Adipocyte (in vitro differentiated cells): ENCODE results near the gene GRM7.
"Not testable (repeated sequence)": the region's sequence is repeated elsewhere in the genome, so short reads cannot be mapped to it uniquely, and the experiment has no call there.

Experiments
- DNase-seq: peaks from one replicate; pipeline ENCODE4 v3.0.0-alpha.2; 2015; ENCODE audit warnings: low read depth
- H3K27me3 ChIP-seq: replicated peaks from 2 replicates; pipeline ENCODE4 v1.7.0; 2013; ENCODE audit warnings: mild to moderate bottlenecking, low read length, moderate library complexity; ENCODE audit not compliant: control insufficient read depth, insufficient read depth
- H3K36me3 ChIP-seq: 2 replicates; pipeline ENCODE4 v1.7.0; 2013; ENCODE audit warnings: low read length, mild to moderate bottlenecking, moderate library complexity; ENCODE audit not compliant: control insufficient read depth, insufficient read depth, severe bottlenecking
- H3K4me1 ChIP-seq: 2 replicates; pipeline ENCODE4 v1.7.0; 2013; ENCODE audit warnings: mild to moderate bottlenecking, low read length, moderate library complexity; ENCODE audit not compliant: control insufficient read depth, insufficient read depth
- H3K4me3 ChIP-seq: 2 replicates; pipeline ENCODE4 v1.7.0; 2013; ENCODE audit warnings: mild to moderate bottlenecking, low read length, moderate library complexity
- H3K9ac ChIP-seq: 2 replicates; pipeline ENCODE4 v1.7.0; 2013; ENCODE audit warnings: mild to moderate bottlenecking, low read length, moderate library complexity
- H3K9me3 ChIP-seq: 2 replicates; pipeline ENCODE4 v1.7.0; 2013; ENCODE audit warnings: mild to moderate bottlenecking, low read length, moderate library complexity; ENCODE audit not compliant: control insufficient read depth

The GRM7 gene

DNA sequence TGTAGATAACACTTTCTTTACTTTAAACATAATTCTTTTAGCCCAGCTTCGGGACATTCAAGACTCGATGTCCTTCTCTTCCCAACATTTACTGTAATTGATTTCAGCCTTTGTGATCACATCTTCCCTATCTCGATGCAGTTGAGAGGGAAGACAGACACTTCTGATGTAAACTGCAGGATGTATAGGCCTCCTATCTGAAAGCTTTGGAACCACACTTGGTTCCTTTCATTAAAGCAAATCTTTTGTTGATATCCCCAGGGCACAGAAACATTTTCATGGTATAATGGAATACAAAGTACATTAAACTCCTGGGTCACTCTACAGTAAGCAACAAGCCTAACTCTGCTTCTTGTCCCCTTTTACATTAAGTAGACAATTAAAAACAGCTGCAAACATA is 6.4 kb downstream of the GRM7 start:
- peaks cover 4% of the 10 kb centered on the region for H3K9me3 ChIP-seq
- no peaks in the 10 kb centered on the region for H3K36me3 ChIP-seq
- no peak overlapping the region for H3K9ac ChIP-seq
- DNase-seq = no peak
- no peak overlapping the region for H3K4me3 ChIP-seq
- peaks cover 24% of the 10 kb centered on the region for H3K27me3 ChIP-seq
- no peaks in the 10 kb centered on the region for H3K4me1 ChIP-seq

DNA sequence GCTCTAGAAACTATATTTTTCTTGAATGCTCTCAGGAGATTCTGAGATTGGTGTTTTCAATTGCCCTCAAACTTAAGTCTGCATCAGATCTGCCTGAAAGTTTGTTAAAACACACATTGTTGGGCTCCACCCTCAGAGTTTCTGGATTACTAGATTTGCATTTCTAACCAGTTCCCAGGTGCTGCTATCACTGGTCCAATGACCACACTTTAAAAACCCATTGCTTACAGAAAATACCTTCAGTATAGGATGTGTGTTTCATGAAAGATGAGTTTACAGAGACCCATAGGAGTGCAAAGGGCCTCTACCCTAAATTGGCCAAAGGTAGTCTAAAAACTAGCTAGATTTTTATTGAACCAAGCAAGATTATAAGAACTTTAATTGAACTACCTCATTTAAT is 17.8 kb downstream of the GRM7 start:
- DNase-seq = no peak
- H3K36me3 ChIP-seq = no peaks in the 10 kb centered on the region
- H3K4me3 ChIP-seq = no peak overlapping the region
- no peak overlapping the region for H3K9ac ChIP-seq
- H3K4me1 ChIP-seq = no peaks in the 10 kb centered on the region
- H3K27me3 ChIP-seq = no peaks in the 10 kb centered on the region
- no peaks in the 10 kb centered on the region for H3K9me3 ChIP-seq

DNA sequence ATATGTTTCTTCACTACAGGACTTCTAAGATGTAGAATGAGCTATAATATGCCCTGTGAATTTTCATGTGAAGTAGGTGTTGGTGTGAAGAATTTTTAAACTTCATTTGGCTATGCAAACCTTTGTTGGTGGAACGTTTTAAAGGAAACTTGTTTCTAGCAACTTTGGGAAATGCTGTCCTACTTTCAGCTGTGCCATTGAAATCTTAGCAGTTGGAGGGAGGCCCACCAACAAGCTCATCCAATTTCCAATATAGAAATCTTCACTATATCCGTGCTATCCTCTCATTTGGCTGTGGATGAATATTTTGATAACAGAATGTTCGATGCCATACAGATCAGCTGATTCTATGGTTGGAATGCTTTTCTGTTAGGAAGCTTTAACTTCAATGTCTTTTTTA is 51.3 kb downstream of the GRM7 start:
- Histone ChIP-seq H3K9ac (no peak overlapping the region), H3K27me3 (no peaks in the 10 kb centered on the region), H3K4me3 (no peak overlapping the region), H3K4me1 (no peaks in the 10 kb centered on the region), H3K36me3 (no peaks in the 10 kb centered on the region), H3K9me3 (no peaks in the 10 kb centered on the region)
- no peak for DNase-seq

- no peak for DNase-seq
- H3K36me3 ChIP-seq = no peaks in the 10 kb centered on the region
- H3K9me3 ChIP-seq = no peaks in the 10 kb centered on the region
- no peaks in the 10 kb centered on the region for H3K27me3 ChIP-seq
- no peak overlapping the region for H3K9ac ChIP-seq
- no peak overlapping the region for H3K4me3 ChIP-seq
- H3K4me1 ChIP-seq = no peaks in the 10 kb centered on the region
These were observed 55.0 kb downstream of the GRM7 start for GRCh38 chr3:6915898-6916297.

DNA sequence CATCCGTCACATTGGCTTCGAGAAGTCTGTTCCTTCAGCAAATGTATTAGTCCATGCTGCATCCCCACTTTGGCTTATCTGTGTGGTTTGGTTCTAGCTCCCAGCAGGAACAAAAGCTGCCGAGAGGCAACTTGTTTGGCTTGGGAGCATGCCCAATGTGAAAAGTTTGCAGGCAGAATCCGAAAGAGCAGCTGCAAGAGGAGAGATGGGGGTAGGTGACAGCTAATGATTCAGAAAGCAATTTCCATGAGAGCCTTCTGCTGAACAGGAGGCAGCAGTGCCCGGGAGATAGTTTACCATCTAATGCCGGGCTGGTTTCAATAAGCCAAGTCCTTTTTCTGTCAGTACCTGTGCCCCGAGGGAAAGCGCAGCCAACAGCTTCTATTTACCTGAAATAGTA is 60.2 kb downstream of the GRM7 start:
- no peak overlapping the region for H3K9ac ChIP-seq
- H3K36me3 ChIP-seq = no peaks in the 10 kb centered on the region
- no peaks in the 10 kb centered on the region for H3K9me3 ChIP-seq
- DNase-seq = no peak
- H3K27me3 ChIP-seq = no peaks in the 10 kb centered on the region
- H3K4me1 ChIP-seq = no peaks in the 10 kb centered on the region
- no peak overlapping the region for H3K4me3 ChIP-seq

- H3K4me3 ChIP-seq = no peak overlapping the region
- no peak overlapping the region for H3K9ac ChIP-seq
- no peak for DNase-seq
- H3K4me1 ChIP-seq = no peaks in the 10 kb centered on the region
- H3K36me3 ChIP-seq = no peaks in the 10 kb centered on the region
- no peaks in the 10 kb centered on the region for H3K27me3 ChIP-seq
- no peaks in the 10 kb centered on the region for H3K9me3 ChIP-seq
These were observed 61.0 kb downstream of the GRM7 start for GRCh38 chr3:6921876-6922275.

GRCh38 chr3:6928064-6928463 is 67.1 kb downstream of the GRM7 start:
- no peaks in the 10 kb centered on the region for H3K9me3 ChIP-seq
- H3K27me3 ChIP-seq = no peaks in the 10 kb centered on the region
- H3K9ac ChIP-seq = no peak overlapping the region
- no peak overlapping the region for H3K4me3 ChIP-seq
- DNase-seq = no peak
- H3K36me3 ChIP-seq = no peaks in the 10 kb centered on the region
- no peaks in the 10 kb centered on the region for H3K4me1 ChIP-seq

- no peak overlapping the region for H3K4me3 ChIP-seq
- no peaks in the 10 kb centered on the region for H3K36me3 ChIP-seq
- H3K4me1 ChIP-seq = no peaks in the 10 kb centered on the region
- H3K9ac ChIP-seq = no peak overlapping the region
- H3K27me3 ChIP-seq = no peaks in the 10 kb centered on the region
- no peak for DNase-seq
- no peaks in the 10 kb centered on the region for H3K9me3 ChIP-seq
These were observed 69.0 kb downstream of the GRM7 start for GRCh38 chr3:6929918-6930317.

DNA sequence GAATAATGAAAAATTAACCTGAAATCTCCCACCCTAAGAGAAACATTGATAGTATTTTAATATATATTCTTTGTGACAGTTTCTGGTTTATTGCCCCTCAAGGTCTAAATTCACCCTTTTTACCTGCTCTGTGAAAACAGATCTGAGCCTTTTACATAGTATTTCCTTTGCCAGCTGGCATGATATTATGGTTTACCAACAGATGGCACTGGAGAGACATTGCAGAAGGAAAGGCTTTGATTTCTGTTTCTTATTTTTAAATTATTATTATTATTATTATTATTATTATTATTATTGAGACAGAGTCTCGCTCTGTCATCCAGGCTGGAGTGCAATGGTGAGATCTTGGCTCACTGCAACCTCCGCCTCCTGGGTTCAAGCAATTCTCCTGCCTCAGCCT is 74.5 kb downstream of the GRM7 start:
- not testable (repeated sequence) for H3K4me1 ChIP-seq, DNase-seq, H3K9me3 ChIP-seq, H3K4me3 ChIP-seq, H3K27me3 ChIP-seq, H3K36me3 ChIP-seq, H3K9ac ChIP-seq

- no peaks in the 10 kb centered on the region for H3K27me3 ChIP-seq
- H3K4me1 ChIP-seq = no peaks in the 10 kb centered on the region
- no peaks in the 10 kb centered on the region for H3K36me3 ChIP-seq
- no peak overlapping the region for H3K4me3 ChIP-seq
- H3K9me3 ChIP-seq = no peaks in the 10 kb centered on the region
- no peak overlapping the region for H3K9ac ChIP-seq
- no peak for DNase-seq
These were observed 75.1 kb downstream of the GRM7 start for GRCh38 chr3:6935970-6936369.

DNA sequence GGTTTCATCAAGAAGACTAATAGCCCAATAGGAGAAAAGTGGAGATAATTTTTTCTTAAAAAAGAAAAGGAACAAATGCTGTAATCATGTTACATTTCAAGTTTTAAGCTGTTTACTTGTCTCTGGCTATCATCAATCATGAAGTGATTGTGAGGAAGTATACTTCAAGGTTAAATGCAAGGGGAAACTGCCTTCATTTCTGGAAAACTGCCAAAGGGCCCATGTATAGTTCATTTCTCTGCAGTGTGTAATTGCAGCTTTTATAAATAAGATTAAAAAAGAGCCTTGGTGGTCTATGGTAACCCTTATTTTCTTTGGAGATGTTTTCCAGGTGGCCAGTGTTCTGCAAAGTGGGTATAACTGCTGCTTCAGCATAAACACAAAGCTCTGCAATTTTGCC is 101.9 kb downstream of the GRM7 start:
- DNase-seq = no peak
- no peak overlapping the region for H3K4me3 ChIP-seq
- no peaks in the 10 kb centered on the region for H3K9me3 ChIP-seq
- no peak overlapping the region for H3K9ac ChIP-seq
- H3K36me3 ChIP-seq = no peaks in the 10 kb centered on the region
- no peaks in the 10 kb centered on the region for H3K4me1 ChIP-seq
- H3K27me3 ChIP-seq = no peaks in the 10 kb centered on the region

- DNase-seq = no peak
- H3K27me3 ChIP-seq = no peaks in the 10 kb centered on the region
- no peak overlapping the region for H3K9ac ChIP-seq
- H3K36me3 ChIP-seq = no peaks in the 10 kb centered on the region
- no peaks in the 10 kb centered on the region for H3K4me1 ChIP-seq
- no peak overlapping the region for H3K4me3 ChIP-seq
- no peaks in the 10 kb centered on the region for H3K9me3 ChIP-seq
These were observed 105.0 kb downstream of the GRM7 start for GRCh38 chr3:6965881-6966280.
